HepG2 (cell line): ENCODE results near the gene FAT1. TPM values are rescaled to one million over a fixed set of nuclear protein-coding genes. Genes with fewer than 3 reads are reported as not detected.

Source experiments
- NCOR1 ChIP-seq: fragments of 200-600 bp; sonication (generic); IDR thresholded peaks from 2 replicates; pipeline ENCODE4 v1.7.0; 2017; ENCODE audit warnings: antibody characterized with exemption, low read length, borderline replicate concordance
- POLR2G ChIP-seq: fragments of 200-400 bp; formaldehyde crosslinking; IDR thresholded peaks from 2 replicates; pipeline ENCODE4 v1.6.1; 2018; ENCODE audit warnings: mild to moderate bottlenecking, low read depth, low read length, moderate library complexity
- RBAK ChIP-seq: sonication (generic); formaldehyde crosslinking; IDR thresholded peaks from 2 replicates; pipeline ENCODE4 v1.5.1; 2020; ENCODE audit warnings: mild to moderate bottlenecking, missing genetic modification reagents
- SMAD3 ChIP-seq: sonication (generic); formaldehyde crosslinking; IDR thresholded peaks from 2 replicates; pipeline ENCODE4 v1.4.0; 2020; ENCODE audit warnings: missing genetic modification reagents
- SRSF9 ChIP-seq: fragments of 200-400 bp; formaldehyde crosslinking; IDR thresholded peaks from 2 replicates; pipeline ENCODE4 v1.6.1; 2018; ENCODE audit warnings: borderline replicate concordance, mild to moderate bottlenecking, low read depth, low read length; ENCODE audit not compliant: insufficient read depth, poor library complexity, severe bottlenecking
- ZNF10 ChIP-seq: sonication (generic); formaldehyde crosslinking; IDR thresholded peaks from 2 replicates; pipeline ENCODE4 v1.4.0; 2020; ENCODE audit warnings: mild to moderate bottlenecking, low read depth, missing genetic modification reagents, borderline replicate concordance
- ZNF224 ChIP-seq: sonication (generic); formaldehyde crosslinking; IDR thresholded peaks from 2 replicates; pipeline ENCODE4 v1.5.0; 2020; ENCODE audit warnings: mild to moderate bottlenecking, missing genetic modification reagents
- ZNF329 ChIP-seq: sonication (generic); formaldehyde crosslinking; IDR thresholded peaks from 2 replicates; pipeline ENCODE4 v1.9.0; 2021; ENCODE audit warnings: low read depth, mild to moderate bottlenecking, missing genetic modification reagents
- ZNF331 ChIP-seq: sonication (generic); formaldehyde crosslinking; IDR thresholded peaks from 2 replicates; pipeline ENCODE4 v1.4.0; 2020; ENCODE audit warnings: missing genetic modification reagents
- ZNF451 ChIP-seq: sonication (generic); formaldehyde crosslinking; IDR thresholded peaks from 2 replicates; pipeline ENCODE4 v1.5.0; 2020; ENCODE audit warnings: mild to moderate bottlenecking, missing genetic modification reagents
- ZNF768 ChIP-seq: sonication (generic); formaldehyde crosslinking; IDR thresholded peaks from 2 replicates; pipeline ENCODE4 v1.4.0; 2020; ENCODE audit warnings: missing genetic modification reagents
- polyA plus RNA-seq, 8 experiments: library from polyadenylated mRNA; depleted of rRNA in 3 of 8; stranded (reverse) in 7 of 8; unstranded in 1 of 8; fragments of >200 nt; fragmentation: Illumina TruSeq in 4 of 8; extraction: Trizol in 4 of 8; gene quantifications; 2 replicates each; pipeline versions ENCODE4 v1.2.1 to v1.2.3, GENCODE V29; 2011 to 2016; ENCODE audit warnings: low read depth in 4 of 8, missing spikeins in 1 of 8, mixed read lengths in 1 of 8; ENCODE audit not compliant: insufficient read depth in 1 of 8
- total RNA-seq, 5 experiments: library from RNA; depleted of rRNA; stranded (reverse); fragments of >200 nt; fragmentation: Illumina TruSeq; extraction: Trizol; gene quantifications; 2 replicates each; pipeline ENCODE4 v1.2.3, GENCODE V29; 2016; ENCODE audit warnings: low read depth in 1 of 5
- TF ChIP-seq, protein P1 (sequence below): IDR thresholded peaks from 2 replicates; pipeline ENCODE4 v1.6.1; 2016; ENCODE audit warnings: low read depth, control low read depth
- TF ChIP-seq, protein P2 (sequence below), 2 experiments: fragments of 450-650 bp in 1 of 2; sonication (generic) in 1 of 2; formaldehyde crosslinking in 1 of 2; IDR thresholded peaks; 2 replicates each; pipeline versions ENCODE4 v1.6.1 to v1.8.0; 2016 to 2022; ENCODE audit warnings: antibody characterized with exemption in 1 of 2, mild to moderate bottlenecking in 1 of 2, missing genetic modification reagents in 1 of 2
- TF ChIP-seq, protein P3 (sequence below): sonication (generic); formaldehyde crosslinking; IDR thresholded peaks from 2 replicates; pipeline ENCODE4 v1.4.0; 2020; ENCODE audit warnings: missing genetic modification reagents

Gene FAT1
- total and polyA plus RNA-seq, 2 of the 13 experiments (the other 11 are each of a cell fraction or from before 2014, with no cell fraction given): 185 to 216 TPM

DNA sequence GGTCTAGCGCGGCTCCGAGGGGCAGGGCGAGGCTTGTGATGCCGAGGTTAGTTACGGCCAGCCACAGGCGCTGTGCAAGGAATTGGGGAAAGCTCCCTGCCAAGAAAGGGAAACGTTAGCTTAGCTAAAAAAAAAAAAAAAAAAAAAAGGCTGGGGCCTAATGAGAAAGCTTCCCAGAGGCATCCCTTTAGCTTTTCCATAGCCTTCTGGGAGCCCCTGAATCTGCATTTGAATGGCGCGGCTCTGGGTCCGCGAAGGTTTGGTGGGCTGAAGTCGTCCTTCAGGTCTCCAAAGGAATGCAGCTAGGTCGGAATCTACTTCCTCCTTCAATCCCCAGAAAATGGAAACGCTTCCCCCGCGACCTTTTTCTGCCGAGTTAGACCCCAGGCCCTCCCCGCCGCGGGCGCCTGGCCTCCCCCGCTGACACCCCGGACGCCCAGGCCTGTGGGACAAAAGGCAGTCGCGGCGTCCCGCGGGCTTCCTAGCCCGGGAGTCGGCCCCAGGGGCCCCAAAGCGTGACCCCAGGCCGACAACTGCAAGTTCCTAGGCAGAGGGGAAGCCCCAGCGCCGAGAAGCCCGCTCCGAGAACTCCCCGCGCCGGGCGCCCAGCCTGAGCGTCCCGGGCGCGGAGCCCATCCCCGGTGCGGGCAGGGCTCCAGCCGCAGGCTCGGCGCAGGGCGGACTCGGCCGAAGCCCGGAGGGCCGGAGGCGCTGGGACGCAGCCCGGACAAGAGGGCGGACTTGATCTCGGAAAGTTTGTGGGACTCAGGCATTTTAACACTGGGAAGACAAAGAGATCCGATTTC is 605 bp upstream of the FAT1 start (continued):
- TF ChIP-seq, protein P1, sequence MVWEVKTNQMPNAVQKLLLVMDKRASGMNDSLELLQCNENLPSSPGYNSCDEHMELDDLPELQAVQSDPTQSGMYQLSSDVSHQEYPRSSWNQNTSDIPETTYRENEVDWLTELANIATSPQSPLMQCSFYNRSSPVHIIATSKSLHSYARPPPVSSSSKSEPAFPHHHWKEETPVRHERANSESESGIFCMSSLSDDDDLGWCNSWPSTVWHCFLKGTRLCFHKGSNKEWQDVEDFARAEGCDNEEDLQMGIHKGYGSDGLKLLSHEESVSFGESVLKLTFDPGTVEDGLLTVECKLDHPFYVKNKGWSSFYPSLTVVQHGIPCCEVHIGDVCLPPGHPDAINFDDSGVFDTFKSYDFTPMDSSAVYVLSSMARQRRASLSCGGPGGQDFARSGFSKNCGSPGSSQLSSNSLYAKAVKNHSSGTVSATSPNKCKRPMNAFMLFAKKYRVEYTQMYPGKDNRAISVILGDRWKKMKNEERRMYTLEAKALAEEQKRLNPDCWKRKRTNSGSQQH: no peak
- TF ChIP-seq POLR2G (peak; percentile 30; the same call in 1 of the 2 replicates), ZNF768 (CRISPR knock-in tag) (0 out of 2 replicates have a peak, but pooled peaks have one; percentile 21), ZNF10 (CRISPR knock-in tag) (no peak), RBAK (CRISPR knock-in tag) (no peak), SRSF9 (no peak), ZNF451 (CRISPR knock-in tag) (no peak), SMAD3 (no peak), NCOR1 (no peak), ZNF331 (no peak), ZNF329 (0 out of 2 replicates have a peak, but pooled peaks have one; percentile 32), ZNF224 (CRISPR knock-in tag) (no peak)
- TF ChIP-seq, protein P2, sequence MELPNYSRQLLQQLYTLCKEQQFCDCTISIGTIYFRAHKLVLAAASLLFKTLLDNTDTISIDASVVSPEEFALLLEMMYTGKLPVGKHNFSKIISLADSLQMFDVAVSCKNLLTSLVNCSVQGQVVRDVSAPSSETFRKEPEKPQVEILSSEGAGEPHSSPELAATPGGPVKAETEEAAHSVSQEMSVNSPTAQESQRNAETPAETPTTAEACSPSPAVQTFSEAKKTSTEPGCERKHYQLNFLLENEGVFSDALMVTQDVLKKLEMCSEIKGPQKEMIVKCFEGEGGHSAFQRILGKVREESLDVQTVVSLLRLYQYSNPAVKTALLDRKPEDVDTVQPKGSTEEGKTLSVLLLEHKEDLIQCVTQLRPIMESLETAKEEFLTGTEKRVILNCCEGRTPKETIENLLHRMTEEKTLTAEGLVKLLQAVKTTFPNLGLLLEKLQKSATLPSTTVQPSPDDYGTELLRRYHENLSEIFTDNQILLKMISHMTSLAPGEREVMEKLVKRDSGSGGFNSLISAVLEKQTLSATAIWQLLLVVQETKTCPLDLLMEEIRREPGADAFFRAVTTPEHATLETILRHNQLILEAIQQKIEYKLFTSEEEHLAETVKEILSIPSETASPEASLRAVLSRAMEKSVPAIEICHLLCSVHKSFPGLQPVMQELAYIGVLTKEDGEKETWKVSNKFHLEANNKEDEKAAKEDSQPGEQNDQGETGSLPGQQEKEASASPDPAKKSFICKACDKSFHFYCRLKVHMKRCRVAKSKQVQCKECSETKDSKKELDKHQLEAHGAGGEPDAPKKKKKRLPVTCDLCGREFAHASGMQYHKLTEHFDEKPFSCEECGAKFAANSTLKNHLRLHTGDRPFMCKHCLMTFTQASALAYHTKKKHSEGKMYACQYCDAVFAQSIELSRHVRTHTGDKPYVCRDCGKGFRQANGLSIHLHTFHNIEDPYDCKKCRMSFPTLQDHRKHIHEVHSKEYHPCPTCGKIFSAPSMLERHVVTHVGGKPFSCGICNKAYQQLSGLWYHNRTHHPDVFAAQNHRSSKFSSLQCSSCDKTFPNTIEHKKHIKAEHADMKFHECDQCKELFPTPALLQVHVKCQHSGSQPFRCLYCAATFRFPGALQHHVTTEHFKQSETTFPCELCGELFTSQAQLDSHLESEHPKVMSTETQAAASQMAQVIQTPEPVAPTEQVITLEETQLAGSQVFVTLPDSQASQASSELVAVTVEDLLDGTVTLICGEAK (IDR thresholded peaks at IDR 0.05): no peak
- TF ChIP-seq, protein P2 (CRISPR knock-in tag; IDR thresholded peaks at IDR 0.05): no peak
- TF ChIP-seq, protein P3, sequence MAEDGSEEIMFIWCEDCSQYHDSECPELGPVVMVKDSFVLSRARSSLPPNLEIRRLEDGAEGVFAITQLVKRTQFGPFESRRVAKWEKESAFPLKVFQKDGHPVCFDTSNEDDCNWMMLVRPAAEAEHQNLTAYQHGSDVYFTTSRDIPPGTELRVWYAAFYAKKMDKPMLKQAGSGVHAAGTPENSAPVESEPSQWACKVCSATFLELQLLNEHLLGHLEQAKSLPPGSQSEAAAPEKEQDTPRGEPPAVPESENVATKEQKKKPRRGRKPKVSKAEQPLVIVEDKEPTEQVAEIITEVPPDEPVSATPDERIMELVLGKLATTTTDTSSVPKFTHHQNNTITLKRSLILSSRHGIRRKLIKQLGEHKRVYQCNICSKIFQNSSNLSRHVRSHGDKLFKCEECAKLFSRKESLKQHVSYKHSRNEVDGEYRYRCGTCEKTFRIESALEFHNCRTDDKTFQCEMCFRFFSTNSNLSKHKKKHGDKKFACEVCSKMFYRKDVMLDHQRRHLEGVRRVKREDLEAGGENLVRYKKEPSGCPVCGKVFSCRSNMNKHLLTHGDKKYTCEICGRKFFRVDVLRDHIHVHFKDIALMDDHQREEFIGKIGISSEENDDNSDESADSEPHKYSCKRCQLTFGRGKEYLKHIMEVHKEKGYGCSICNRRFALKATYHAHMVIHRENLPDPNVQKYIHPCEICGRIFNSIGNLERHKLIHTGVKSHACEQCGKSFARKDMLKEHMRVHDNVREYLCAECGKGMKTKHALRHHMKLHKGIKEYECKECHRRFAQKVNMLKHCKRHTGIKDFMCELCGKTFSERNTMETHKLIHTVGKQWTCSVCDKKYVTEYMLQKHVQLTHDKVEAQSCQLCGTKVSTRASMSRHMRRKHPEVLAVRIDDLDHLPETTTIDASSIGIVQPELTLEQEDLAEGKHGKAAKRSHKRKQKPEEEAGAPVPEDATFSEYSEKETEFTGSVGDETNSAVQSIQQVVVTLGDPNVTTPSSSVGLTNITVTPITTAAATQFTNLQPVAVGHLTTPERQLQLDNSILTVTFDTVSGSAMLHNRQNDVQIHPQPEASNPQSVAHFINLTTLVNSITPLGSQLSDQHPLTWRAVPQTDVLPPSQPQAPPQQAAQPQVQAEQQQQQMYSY (CRISPR knock-in tag): no peak
